Effector CD8-positive, alpha-beta T cell (primary cell): ENCODE data around the gene MYO3B.
"Not testable (repeated sequence)": the region's sequence is repeated elsewhere in the genome, so short reads cannot be mapped to it uniquely, and the experiment has no call there.

ENCODE experiments used
- DNase-seq: peaks from one replicate; lab custom pipeline; 2025; lab: John Stamatoyannopoulos, UW

The MYO3B gene

GRCh38 chr2:170341684-170342623 is 164.0 kb downstream of the MYO3B start:
- DNase-seq = no peak

GRCh38 chr2:170344663-170345346 is 166.9 kb downstream of the MYO3B start:
- no peak for DNase-seq

GRCh38 chr2:170345607-170346006 is 167.7 kb downstream of the MYO3B start:
- no peak for DNase-seq

DNA sequence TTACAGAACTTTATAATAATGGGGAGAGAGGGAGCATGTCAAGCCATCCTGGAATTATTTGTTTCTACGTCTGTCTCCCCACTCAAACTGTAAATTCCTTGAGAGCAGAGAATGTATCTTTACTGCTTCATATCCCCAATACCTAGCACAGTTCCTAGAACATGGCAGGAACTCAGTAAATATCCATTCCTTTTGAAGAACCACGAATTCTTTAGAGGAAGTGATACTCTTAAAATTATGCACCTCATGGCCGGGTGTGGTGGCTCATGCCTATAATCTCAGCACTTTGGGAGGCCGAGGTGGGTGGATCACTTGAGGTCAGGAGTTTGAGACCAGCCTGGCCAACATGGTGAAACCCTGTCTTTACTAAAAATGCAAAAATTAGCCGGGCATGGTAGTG is 171.3 kb downstream of the MYO3B start:
- DNase-seq = not testable (repeated sequence)

GRCh38 chr2:170350929-170351826 is 173.2 kb downstream of the MYO3B start:
- no peak for DNase-seq

DNA sequence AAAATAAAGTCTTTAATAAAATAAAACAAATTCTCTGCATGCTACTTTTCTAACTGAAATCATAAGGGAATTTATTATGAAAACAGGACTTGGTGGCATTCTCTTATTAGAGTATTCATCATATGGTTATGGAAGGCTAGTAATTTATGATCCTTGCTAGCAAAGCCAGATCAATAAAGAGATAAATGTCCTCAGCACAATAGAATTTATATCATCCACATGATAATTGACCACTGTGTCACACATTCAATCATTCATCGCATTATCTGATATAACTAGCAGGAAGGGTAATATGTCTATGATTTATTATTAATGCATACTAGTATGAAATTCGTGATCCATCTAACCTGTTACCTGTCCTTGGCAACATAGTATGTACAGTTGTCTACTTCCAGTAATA is 175.8 kb downstream of the MYO3B start:
- no peak for DNase-seq

GRCh38 chr2:170354388-170354787 is 176.4 kb downstream of the MYO3B start:
- DNase-seq = no peak

DNA sequence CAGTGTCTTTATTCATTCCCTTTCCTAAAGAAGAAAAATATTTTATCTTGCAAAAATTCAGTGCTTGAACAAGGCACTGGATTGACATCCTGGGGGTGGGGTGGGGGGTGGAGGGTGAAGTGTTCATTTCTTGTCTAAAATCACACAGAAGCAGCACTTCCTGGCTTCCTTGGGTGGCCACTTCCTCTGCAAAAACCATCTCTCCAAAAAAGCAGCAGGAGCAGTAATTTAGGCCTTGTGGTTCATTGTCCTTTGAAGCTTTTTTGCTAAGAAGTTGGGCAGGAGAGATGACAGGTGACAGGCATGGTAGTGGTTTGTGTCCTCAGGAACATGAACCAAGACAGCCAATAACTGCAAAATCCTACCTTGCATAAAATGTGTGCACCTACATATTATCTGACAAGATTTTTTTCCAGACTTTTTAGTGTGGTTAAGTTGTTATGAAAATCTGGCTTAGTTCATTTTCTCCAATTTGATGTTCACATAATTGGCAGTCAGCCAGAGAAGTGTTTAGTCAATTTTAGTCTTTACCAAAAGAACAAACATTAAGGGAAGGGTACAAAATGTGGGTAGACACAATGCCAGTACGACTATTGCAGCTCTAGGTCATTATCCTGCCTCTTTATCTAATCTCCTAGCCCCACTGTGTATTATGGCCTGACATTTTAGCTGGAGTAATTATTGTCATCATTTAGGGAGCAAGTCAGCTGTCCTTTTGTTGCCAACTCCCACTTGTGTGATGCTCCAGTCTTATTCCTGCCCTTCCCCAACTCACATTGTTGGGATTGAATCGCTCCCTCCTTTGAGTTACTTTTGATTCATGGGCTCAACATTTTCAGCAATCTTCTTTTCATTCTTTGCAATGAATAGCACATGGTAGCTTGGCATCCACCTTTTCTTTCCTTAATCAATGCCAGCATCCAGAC is 177.2 kb downstream of the MYO3B start:
- DNase-seq = no peak

- DNase-seq = no peak
Measured at GRCh38 chr2:170359466-170359865, 181.5 kb downstream of the MYO3B start.

DNA sequence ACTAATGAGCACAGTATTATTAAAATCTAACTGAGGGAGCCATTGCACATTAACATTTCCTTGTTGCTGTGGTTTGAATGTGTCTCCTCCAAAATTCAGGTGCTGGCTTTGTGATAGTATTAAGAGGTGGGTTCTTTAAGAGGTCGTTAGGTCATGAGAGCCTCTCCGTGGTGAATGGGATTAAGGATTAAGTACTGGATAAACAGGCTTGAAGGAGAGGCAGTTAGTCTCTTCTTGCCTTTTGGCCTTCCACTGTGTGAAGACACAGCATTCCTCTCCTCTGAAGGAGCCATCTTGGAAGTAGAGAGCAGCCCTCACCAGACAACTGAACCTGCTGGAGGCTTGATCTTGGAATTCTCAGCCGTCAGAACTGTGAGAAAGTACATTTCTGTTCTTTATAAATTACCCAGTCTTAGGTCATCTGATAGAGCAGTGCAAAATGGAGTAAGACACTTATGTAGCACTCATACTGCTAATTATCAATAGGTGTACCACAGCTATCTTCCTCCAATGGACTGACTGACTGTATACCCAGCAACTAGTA is 182.7 kb downstream of the MYO3B start:
- DNase-seq = no peak

- peak; percentile 13 for DNase-seq
Measured at GRCh38 chr2:170361090-170361936, 183.4 kb downstream of the MYO3B start.

DNA sequence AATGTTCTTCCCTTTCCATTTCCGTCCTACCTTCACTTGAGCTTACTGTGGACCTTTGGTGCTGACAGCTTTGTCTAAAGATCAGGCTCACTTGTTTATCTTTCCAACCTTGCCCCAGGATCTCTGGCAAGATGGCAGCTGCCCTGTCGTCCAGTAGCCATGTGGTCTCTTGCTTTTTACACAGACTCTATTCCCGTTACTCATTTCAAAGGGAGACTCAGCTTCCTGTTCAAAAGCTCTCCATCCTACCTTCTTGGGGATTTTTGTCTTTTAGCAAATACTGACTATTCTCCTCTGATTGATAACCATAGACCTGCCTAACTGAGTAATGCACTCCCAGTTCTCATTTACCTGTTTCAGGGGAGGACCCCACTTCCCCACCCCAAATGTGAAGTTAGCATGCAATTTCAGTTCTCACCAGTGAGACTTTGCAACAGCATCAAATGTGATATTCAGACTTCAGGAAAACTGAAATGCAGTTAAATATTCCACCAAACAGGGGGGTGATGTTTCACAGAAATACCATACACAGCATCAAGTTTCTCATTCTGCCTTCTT is 184.4 kb downstream of the MYO3B start:
- no peak for DNase-seq

GRCh38 chr2:170362871-170363631 is 185.1 kb downstream of the MYO3B start:
- no peak for DNase-seq

DNA sequence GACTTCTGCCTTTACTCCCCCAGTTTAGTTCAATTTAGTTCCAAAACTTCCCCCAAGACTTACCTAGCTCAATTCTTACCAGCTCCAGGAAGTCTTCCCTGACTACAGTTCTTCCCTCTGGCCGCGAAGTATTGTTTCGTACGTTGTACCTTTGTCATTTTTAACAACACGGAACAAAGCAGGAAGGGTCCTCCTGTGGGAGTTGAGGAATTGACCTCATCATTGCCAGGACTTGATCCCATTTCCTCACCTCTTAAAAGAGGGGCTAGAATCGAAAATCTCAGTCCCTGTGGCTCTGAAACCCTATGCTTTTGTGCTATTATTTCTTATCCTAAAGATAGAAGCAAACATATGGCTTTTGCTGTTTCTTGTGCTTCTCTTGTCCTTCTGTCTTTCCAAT is 187.1 kb downstream of the MYO3B start:
- no peak for DNase-seq

- DNase-seq = no peak
Measured at GRCh38 chr2:170365686-170366085, 187.7 kb downstream of the MYO3B start.

GRCh38 chr2:170368370-170368769 is 190.4 kb downstream of the MYO3B start:
- no peak for DNase-seq

DNA sequence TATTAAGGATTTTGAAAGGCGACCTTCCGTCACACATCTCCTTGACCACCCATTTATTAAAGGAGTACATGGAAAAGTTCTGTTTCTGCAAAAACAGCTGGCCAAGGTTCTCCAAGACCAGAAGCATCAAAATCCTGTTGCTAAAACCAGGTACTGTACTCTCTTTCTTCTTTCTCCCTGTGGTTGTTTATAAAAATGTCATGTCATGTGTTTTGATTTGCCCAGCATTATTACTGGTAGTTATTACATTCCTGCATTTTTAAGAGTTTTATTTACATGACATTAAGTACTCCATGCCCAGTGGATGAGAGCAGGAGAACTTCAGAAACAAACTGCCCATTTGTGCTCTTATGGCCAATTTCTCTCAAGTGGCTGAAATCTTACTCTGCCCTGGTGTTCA is 191.3 kb downstream of the MYO3B start:
- no peak for DNase-seq

DNA sequence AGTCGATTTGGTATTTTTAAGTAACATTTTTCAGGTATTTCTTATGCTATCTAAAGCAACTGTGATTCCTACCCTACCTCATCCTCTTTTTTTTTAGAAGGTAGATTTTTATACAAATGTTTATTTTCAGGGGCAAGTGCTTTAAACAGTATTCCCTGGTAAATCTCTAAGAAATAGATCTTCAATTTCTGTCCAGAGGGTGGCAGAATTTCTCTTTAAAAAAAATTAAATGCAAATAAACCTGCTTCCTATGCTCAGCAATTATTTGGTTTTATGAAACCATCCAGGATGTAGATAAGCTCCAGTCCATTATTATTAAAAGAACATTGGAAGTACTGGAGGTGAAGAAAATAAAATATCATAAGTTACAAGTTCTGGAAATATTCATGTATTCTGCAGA is 191.9 kb downstream of the MYO3B start:
- no peak for DNase-seq
